Activated naive CD4-positive, alpha-beta T cell treated with anti-CD3 and anti-CD28 coated beads, Interleukin-2, amount 50 U/mL, for 72 hours (primary cell): ENCODE measurements around the gene SFI1. TPM values are rescaled to one million over a fixed set of nuclear protein-coding genes. Genes with fewer than 3 reads are reported as not detected.
"Not testable (repeated sequence)": the region's sequence is repeated elsewhere in the genome, so short reads cannot be mapped to it uniquely, and the experiment has no call there.

Experiments
- ATAC-seq, 2 donors: fragments of 150-1000 bp; cut with Tn5 transposase; 2 replicates each; pipeline ENCODE4 v1.10.0; 2021; ENCODE audit warnings: mild to moderate bottlenecking in 2 of 2, moderate library complexity in 2 of 2
- DNase-seq, 2 donors: peaks; one replicate each; pipeline ENCODE4 v3.0.0; 2021 to 2022; ENCODE audit warnings: low spot score in 2 of 2
- H3K27ac Mint-ChIP-seq, 2 donors: one replicate each; pipeline ENCODE4 v1.8.0; 2022; ENCODE audit warnings: mild to moderate bottlenecking in 2 of 2, mixed read lengths in 2 of 2
- H3K36me3 Mint-ChIP-seq, 2 donors: one replicate each; pipeline ENCODE4 v1.8.0; 2022; ENCODE audit warnings: mixed read lengths in 2 of 2
- H3K9me3 Mint-ChIP-seq, 2 donors: one replicate each; pipeline ENCODE4 v1.8.0; 2022; ENCODE audit warnings: mixed read lengths in 2 of 2
- total RNA-seq, 2 donors: library from RNA; stranded (reverse); gene quantifications; one replicate each; pipeline ENCODE4 v1.2.3, GENCODE V29; 2022

The SFI1 gene, protein sequence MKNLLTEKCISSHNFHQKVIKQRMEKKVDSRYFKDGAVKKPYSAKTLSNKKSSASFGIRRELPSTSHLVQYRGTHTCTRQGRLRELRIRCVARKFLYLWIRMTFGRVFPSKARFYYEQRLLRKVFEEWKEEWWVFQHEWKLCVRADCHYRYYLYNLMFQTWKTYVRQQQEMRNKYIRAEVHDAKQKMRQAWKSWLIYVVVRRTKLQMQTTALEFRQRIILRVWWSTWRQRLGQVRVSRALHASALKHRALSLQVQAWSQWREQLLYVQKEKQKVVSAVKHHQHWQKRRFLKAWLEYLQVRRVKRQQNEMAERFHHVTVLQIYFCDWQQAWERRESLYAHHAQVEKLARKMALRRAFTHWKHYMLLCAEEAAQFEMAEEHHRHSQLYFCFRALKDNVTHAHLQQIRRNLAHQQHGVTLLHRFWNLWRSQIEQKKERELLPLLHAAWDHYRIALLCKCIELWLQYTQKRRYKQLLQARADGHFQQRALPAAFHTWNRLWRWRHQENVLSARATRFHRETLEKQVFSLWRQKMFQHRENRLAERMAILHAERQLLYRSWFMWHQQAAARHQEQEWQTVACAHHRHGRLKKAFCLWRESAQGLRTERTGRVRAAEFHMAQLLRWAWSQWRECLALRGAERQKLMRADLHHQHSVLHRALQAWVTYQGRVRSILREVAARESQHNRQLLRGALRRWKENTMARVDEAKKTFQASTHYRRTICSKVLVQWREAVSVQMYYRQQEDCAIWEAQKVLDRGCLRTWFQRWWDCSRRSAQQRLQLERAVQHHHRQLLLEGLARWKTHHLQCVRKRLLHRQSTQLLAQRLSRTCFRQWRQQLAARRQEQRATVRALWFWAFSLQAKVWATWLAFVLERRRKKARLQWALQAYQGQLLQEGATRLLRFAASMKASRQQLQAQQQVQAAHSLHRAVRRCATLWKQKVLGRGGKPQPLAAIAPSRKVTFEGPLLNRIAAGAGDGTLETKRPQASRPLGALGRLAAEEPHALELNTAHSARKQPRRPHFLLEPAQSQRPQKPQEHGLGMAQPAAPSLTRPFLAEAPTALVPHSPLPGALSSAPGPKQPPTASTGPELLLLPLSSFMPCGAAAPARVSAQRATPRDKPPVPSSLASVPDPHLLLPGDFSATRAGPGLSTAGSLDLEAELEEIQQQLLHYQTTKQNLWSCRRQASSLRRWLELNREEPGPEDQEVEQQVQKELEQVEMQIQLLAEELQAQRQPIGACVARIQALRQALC
- 100 to 1,000 TPM; 259 to 290 TPM for total RNA-seq

DNA sequence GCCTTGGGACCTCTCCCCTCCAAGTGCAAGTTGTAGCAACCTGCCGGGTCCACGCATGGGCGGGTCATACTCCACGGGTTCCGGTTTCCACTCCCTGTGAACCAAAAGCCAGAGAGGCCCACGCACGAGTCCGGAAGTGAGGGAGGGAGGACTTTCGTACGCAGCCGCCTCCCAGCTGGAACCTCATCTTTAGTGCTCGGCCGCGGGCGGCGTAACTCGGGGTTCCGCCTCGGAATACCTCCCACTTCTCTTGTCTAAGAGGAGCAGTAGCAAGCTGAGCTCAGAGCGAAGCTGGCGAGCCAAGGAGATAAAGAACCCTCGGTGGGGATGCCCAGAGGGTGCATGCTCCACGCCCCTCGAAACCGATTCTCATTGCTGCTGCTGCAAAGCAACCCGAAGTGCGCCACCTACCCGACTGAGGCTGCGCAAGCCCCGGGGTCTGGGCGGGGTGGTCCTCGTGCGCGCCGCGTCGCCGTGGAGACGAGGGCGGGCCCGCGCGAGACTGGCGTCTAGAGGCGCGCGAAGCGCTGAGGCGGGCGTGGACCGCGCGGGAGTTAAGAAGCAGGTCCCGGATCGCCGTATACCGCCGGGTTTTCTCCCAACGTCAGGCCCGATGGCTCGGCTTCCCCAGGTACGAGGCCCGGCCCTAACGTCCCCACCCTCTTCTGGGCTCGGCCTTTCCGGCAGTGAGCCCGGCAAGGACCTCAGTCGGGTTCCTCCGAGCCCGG, at the start of gene SFI1:
TSS of gene SFI1 (plus strand) at position 530 of the 728 bp plus-strand sequence. CDS start 11,749 bp downstream, outside the sequence.
- no peaks in the 10 kb centered on the region for H3K9me3 Mint-ChIP-seq
- H3K27ac Mint-ChIP-seq = peak within 1 kb of the TSS; percentile 96 to 98
- peak; percentile 91 to 95 for DNase-seq
- peaks cover 13 to 26% of the 10 kb centered on the region in 2 donors for H3K36me3 Mint-ChIP-seq
- ATAC-seq = peak; percentile 89 to 90

GRCh38 chr22:31446767-31447166, 49.6 kb upstream of the SFI1 start:
- no peak for ATAC-seq
- no peaks in the 10 kb centered on the region for H3K9me3 Mint-ChIP-seq
- H3K27ac Mint-ChIP-seq = no peak overlapping the region
- H3K36me3 Mint-ChIP-seq = peaks cover 0 to 4% of the 10 kb centered on the region in 2 donors
- DNase-seq = no peak

GRCh38 chr22:31447337-31447736, 49.0 kb upstream of the SFI1 start:
- no peak overlapping the region for H3K27ac Mint-ChIP-seq
- ATAC-seq = no peak
- no peaks in the 10 kb centered on the region for H3K9me3 Mint-ChIP-seq
- H3K36me3 Mint-ChIP-seq = peaks cover 0 to 4% of the 10 kb centered on the region in 2 donors
- DNase-seq = no peak

- ATAC-seq = no peak
- H3K9me3 Mint-ChIP-seq = no peaks in the 10 kb centered on the region
- H3K27ac Mint-ChIP-seq = peak overlapping the region; percentile 46 to 48
- DNase-seq = no peak
- H3K36me3 Mint-ChIP-seq = peaks cover 0 to 4% of the 10 kb centered on the region in 2 donors
These were observed 48.0 kb upstream of the SFI1 start for GRCh38 chr22:31448382-31448781.

DNA sequence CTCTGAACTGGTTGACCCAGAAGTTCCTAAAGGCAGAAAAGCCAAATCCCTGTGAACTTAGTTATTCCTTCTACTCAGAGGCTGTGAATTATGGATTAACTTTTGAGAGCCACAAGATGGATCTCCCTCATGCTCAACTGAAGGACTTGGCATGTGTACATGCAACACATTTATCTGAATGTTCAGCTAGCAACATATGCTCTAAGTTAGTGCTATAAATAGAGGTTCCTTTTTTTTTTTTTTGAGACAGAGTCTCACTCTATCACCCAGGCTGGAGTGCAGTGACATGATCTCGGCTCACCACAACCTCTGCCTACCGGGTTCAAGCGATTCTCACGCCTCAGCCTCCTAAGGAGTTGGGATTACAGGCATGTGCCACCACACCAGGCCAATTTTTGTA, 46.8 kb upstream of the SFI1 start:
- DNase-seq (no peak), ATAC-seq (no peak)
- Mint-ChIP-seq H3K27ac (no peak overlapping the region), H3K9me3 (no peaks in the 10 kb centered on the region), H3K36me3 (peaks cover 0 to 4% of the 10 kb centered on the region in 2 donors)

DNA sequence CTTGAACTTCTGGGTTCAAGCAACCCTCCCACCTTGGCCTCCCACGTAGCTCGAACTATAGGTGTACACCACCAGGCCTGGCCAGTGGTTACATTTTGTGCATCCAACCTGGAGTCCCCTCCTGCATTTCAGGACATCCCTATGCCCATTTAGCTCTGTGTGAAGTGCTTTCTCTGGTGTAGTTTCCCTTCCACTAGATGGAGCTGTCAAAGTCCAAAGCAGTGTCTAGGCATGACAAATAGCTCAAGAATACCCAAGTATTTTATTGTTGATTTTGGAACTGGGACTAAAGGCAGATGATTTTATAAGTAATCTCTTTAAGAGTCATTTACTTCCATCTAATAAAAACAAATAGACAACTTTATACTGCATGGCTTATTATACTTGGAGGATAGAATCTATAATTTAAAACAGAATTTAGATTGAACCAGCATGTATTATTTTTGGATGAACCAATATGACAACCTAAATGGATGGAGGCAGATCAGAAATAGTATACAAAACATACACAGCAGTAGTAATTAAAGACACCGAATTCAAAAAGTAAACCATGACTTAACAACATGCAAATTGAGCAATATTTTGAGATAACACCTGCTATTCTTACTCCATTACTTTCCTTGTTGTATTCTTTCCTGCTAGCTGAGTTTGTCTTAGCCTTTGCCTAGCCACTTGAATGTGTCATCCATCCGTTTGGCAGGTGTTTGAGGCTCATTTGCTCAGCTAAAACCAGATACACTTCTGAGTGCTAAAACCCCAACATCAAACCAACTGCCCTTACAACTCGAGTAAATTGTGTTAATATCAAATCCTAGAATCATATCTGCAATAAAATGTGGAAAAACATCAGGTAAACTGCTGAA, 44.4 kb upstream of the SFI1 start:
- H3K9me3 Mint-ChIP-seq = no peaks in the 10 kb centered on the region
- peak; percentile 62 to 70 for ATAC-seq
- peak overlapping the region; percentile 56 to 71 for H3K27ac Mint-ChIP-seq
- H3K36me3 Mint-ChIP-seq = no peaks in the 10 kb centered on the region
- DNase-seq = no peak

GRCh38 chr22:31461699-31462098, 34.6 kb upstream of the SFI1 start:
- peaks cover 6 to 18% of the 10 kb centered on the region in 2 donors for H3K36me3 Mint-ChIP-seq
- no peak for DNase-seq
- H3K9me3 Mint-ChIP-seq = no peaks in the 10 kb centered on the region
- ATAC-seq = no peak
- H3K27ac Mint-ChIP-seq = peak overlapping the region in 1 of 2 donors; percentile 37

DNA sequence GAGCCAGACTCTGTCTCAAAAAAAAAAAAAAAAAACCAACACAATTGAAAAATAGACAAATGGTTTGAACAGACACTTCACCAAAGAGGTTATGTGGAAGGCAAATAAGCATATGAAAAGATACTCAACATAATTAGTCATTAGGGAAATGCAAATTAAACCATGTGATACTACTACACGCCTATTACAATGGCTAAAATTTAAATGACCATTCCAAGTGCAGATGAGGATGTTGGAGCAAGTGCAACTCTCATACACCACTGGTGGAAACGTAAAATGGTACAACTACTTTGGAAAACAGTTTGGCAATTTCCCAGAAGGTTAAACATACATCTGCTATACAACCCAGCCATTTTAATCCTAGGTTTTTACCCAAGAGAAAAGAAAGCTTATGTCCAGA, 31.0 kb upstream of the SFI1 start:
- no peak for ATAC-seq
- Mint-ChIP-seq H3K27ac (no peak overlapping the region), H3K36me3 (peaks cover 6 to 18% of the 10 kb centered on the region in 2 donors), H3K9me3 (no peaks in the 10 kb centered on the region)
- no peak for DNase-seq

DNA sequence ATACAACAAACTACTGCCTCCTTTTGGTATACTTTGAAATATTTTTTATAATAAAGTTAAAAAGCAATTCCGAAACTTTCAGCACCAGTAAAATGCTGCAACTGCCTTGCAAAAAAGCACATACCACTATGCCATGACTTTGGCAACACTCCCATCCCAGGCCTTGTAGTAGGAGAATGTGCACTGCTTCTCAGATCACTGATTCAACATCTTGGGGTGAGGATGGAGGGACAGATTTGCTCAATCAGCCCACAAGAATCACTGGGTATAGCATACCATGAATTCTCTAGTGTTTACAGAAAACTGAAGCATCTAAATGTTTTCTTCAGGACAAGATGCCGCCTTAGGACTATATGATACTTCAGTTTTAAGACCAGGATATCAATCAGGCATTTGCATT, 21.6 kb upstream of the SFI1 start:
- DNase-seq = no peak
- Mint-ChIP-seq H3K9me3 (no peaks in the 10 kb centered on the region), H3K36me3 (peaks cover 8 to 23% of the 10 kb centered on the region in 2 donors), H3K27ac (peak overlapping the region in 1 of 2 donors; percentile 14)
- no peak for ATAC-seq

- no peaks in the 10 kb centered on the region for H3K9me3 Mint-ChIP-seq
- no peak overlapping the region for H3K27ac Mint-ChIP-seq
- ATAC-seq (peak in 1 of 2 donors; percentile 56), DNase-seq (no peak)
- peaks cover 8 to 26% of the 10 kb centered on the region in 2 donors for H3K36me3 Mint-ChIP-seq
These were observed 20.5 kb upstream of the SFI1 start for GRCh38 chr22:31475800-31476199.

DNA sequence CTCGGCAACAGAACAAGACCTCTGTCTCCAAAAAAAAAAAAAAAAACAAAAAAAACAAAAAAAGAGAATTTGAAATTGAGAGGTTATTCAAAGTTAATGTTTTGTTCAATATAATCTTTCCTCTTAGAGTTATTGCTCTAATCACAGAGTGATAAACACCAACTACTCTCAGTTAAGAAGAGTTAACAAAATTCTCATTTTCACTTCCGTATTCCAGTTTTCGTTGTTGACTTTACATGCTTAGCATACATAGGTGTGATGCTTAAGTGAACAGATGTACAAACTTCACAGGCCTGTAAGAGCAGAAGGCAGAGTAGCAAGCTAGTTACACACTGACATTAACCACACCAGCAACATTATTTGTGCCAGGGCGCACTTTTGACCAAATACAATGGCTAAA, 19.0 kb upstream of the SFI1 start:
- ATAC-seq (no peak), DNase-seq (no peak)
- Mint-ChIP-seq H3K9me3 (no peaks in the 10 kb centered on the region), H3K27ac (no peak overlapping the region), H3K36me3 (peaks cover 19 to 34% of the 10 kb centered on the region in 2 donors)

- Mint-ChIP-seq H3K36me3 (peaks cover 32 to 51% of the 10 kb centered on the region in 2 donors), H3K27ac (no peak overlapping the region), H3K9me3 (no peaks in the 10 kb centered on the region)
- no peak for DNase-seq
- no peak for ATAC-seq
These were observed 15.2 kb upstream of the SFI1 start for GRCh38 chr22:31481129-31481528.

DNA sequence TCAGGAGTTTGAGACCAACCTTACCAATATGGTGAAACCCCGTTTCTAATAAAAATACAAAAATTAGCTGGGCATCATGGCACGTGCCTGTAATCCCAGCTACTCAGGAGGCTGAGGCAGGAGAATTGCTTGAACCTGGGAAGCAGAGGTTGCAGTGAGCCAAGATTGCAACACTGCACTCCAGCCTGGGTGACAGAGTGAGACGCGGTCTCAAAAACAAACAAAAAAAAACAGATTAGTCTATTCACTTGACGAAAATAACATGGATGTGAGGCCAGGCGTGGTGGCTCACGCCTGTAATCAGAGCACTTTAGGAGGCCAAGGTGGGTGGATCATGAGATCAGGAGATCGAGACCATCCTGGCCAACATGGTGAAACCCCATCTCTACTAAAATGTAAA, 13.9 kb upstream of the SFI1 start:
- not testable (repeated sequence) for H3K27ac Mint-ChIP-seq, H3K9me3 Mint-ChIP-seq, DNase-seq, ATAC-seq
- H3K36me3 Mint-ChIP-seq = peaks cover 30 to 51% of the 10 kb centered on the region in 2 donors

GRCh38 chr22:31486369-31486768, 10.0 kb upstream of the SFI1 start:
- H3K36me3 Mint-ChIP-seq = peaks cover 39 to 41% of the 10 kb centered on the region in 2 donors
- H3K9me3 Mint-ChIP-seq, DNase-seq, ATAC-seq, H3K27ac Mint-ChIP-seq: not testable (repeated sequence)

GRCh38 chr22:31486951-31487350, 9.4 kb upstream of the SFI1 start:
- DNase-seq (no peak), ATAC-seq (no peak)
- Mint-ChIP-seq H3K27ac (no peak overlapping the region), H3K9me3 (no peaks in the 10 kb centered on the region), H3K36me3 (peaks cover 33 to 36% of the 10 kb centered on the region in 2 donors)
